A673 (cell line): ENCODE results near the gene PAX7.

ENCODE experiments used
- CTCF ChIP-seq: fragments of 300-800, 200-600 bp; sonication (generic); conservative IDR thresholded peaks from 2 replicates; pipeline ENCODE4 v1.5.1; 2017; ENCODE audit warnings: low read depth, mild to moderate bottlenecking, antibody characterized with exemption, low read length, moderate library complexity, mixed read lengths
- EZH2 ChIP-seq: fragments of 200-600 bp; sonication (generic); IDR thresholded peaks from 2 replicates; pipeline ENCODE4 v1.6.1; 2017; ENCODE audit warnings: borderline replicate concordance, low read depth, mild to moderate bottlenecking, mixed read lengths, antibody characterized with exemption, low read length; ENCODE audit not compliant: poor library complexity, severe bottlenecking

DNA sequence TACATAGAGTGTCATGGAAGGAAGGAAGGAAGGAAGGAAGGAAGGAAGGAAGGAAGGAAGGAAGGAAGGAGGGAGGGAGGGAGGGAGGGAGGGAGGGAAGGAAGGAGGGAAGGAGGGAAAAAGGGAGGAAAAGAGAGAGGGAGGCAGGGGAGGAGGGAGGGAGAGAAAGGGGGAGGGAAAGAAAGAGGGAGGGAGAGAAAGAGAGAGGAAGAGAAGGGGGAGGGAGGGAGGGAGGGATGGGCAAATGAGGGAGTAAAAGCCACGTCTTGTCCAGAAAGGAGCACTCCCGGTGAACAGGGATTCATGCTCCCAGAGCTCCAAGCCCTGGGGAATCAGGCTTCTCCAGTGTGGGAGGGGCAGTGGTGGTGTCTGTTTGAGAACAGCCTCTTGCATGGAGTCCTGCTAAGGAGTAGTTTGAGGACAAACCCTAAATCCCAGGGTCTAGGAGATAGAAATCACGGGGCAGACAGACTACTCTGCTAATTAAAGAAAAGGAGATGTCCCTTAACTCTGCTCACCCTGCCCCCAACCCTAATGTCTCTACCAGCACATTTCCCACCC, 157.3 kb downstream of the PAX7 start:
- no peak for TF ChIP-seq CTCF
- TF ChIP-seq EZH2, result no peak
